ENCODE results near the gene TRAPPC12.

Gene TRAPPC12

GRCh38 chr2:3386448-3386958 is 7.0 kb downstream of the TRAPPC12 start:
- no peak overlapping the region for H3K27ac ChIP-seq (ENCODE audit: insufficient read depth in 1 of 2, low read depth in 1 of 2, low read length in 2 of 2, poor library complexity in 1 of 2, severe bottlenecking in 2 of 2)
- ChIA-PET CTCF (interaction anchor here (1.1 to 1.6 kb wide), 2 partner anchors 11 to 37 kb away, joined by 3 to 5 read pairs; no protein-coding TSS in a partner anchor), POLR2A (no interaction called here)
- DNase-seq = no peak
- peaks cover 0 to 12% (median 3%) of the 10 kb centered on the region in 5 experiments for H3K9me3 ChIP-seq (ENCODE audit: control extremely low read depth in 1 of 5, control insufficient read depth in 4 of 5, insufficient read depth in 2 of 5, low read depth in 1 of 5, low read length in 4 of 5)
- no peaks in the 10 kb centered on the region for H3K27me3 ChIP-seq (replicated peaks in 2 of 5; ENCODE audit: control insufficient read depth in 4 of 5, insufficient read depth in 5 of 5, low read length in 4 of 5)
- 100% methylated on average over 4 of the region's 10 CpGs for whole genome bisulfite sequencing (ENCODE audit: insufficient coverage)
- H3K4me1 ChIP-seq (ENCODE audit: control extremely low read depth in 1 of 4, control insufficient read depth in 4 of 4, insufficient read depth in 4 of 4, low read length in 3 of 4) = no peaks in the 10 kb centered on the region
- peaks cover 23 to 46% (median 36%) of the 10 kb centered on the region in 4 experiments for H3K36me3 ChIP-seq (ENCODE audit: control insufficient read depth in 4 of 4, insufficient read depth in 4 of 4, low read length in 3 of 4)
- no peak overlapping the region for H3K4me3 ChIP-seq (ENCODE audit: control insufficient read depth in 1 of 7, extremely low read depth in 1 of 7, insufficient read depth in 4 of 7, low read depth in 2 of 7, low read length in 6 of 7)

GRCh38 chr2:3387011-3387410 is 7.5 kb downstream of the TRAPPC12 start:
- ChIA-PET CTCF (interaction anchor here (1.1 to 1.6 kb wide), 2 partner anchors 10 to 37 kb away, joined by 3 to 5 read pairs; no protein-coding TSS in a partner anchor), POLR2A (no interaction called here)
- WGBS (ENCODE audit: insufficient coverage) = 100% methylated on average over 2 of the region's 5 CpGs
- Histone ChIP-seq H3K4me3 (ENCODE audit: control insufficient read depth in 1 of 7, extremely low read depth in 1 of 7, insufficient read depth in 4 of 7, low read depth in 2 of 7, low read length in 6 of 7) (no peak overlapping the region), H3K9me3 (ENCODE audit: control extremely low read depth in 1 of 5, control insufficient read depth in 4 of 5, insufficient read depth in 2 of 5, low read depth in 1 of 5, low read length in 4 of 5) (peaks cover 0 to 12% (median 3%) of the 10 kb centered on the region in 5 experiments), H3K36me3 (ENCODE audit: control insufficient read depth in 4 of 4, insufficient read depth in 4 of 4, low read length in 3 of 4) (peaks cover 27 to 50% (median 40%) of the 10 kb centered on the region in 4 experiments), H3K27me3 (replicated peaks in 2 of 5; ENCODE audit: control insufficient read depth in 4 of 5, insufficient read depth in 5 of 5, low read length in 4 of 5) (no peaks in the 10 kb centered on the region), H3K4me1 (ENCODE audit: control extremely low read depth in 1 of 4, control insufficient read depth in 4 of 4, insufficient read depth in 4 of 4, low read length in 3 of 4) (no peaks in the 10 kb centered on the region), H3K27ac (ENCODE audit: insufficient read depth in 1 of 2, low read depth in 1 of 2, low read length in 2 of 2, poor library complexity in 1 of 2, severe bottlenecking in 2 of 2) (no peak overlapping the region)
- DNase-seq = no peak

- 97% methylated on average over 87 of the region's 89 CpGs for WGBS (ENCODE audit: insufficient coverage)
- no peak overlapping the region for H3K4me3 ChIP-seq (ENCODE audit: control insufficient read depth in 1 of 7, extremely low read depth in 1 of 7, insufficient read depth in 4 of 7, low read depth in 2 of 7, low read length in 6 of 7)
- peaks cover 32 to 55% (median 46%) of the 10 kb centered on the region in 4 experiments for H3K36me3 ChIP-seq (ENCODE audit: control insufficient read depth in 4 of 4, insufficient read depth in 4 of 4, low read length in 3 of 4)
- peaks cover 0 to 15% (median 3%) of the 10 kb centered on the region in 5 experiments for H3K9me3 ChIP-seq (ENCODE audit: control extremely low read depth in 1 of 5, control insufficient read depth in 4 of 5, insufficient read depth in 2 of 5, low read depth in 1 of 5, low read length in 4 of 5)
- POLR2A ChIA-PET = no interaction called here
- CTCF ChIA-PET = interaction anchor here (1.1 kb wide), 1 partner anchor 10 kb away, joined by 3 read pairs; no protein-coding TSS in a partner anchor
- no peak overlapping the region for H3K27ac ChIP-seq (ENCODE audit: insufficient read depth in 1 of 2, low read depth in 1 of 2, low read length in 2 of 2, poor library complexity in 1 of 2, severe bottlenecking in 2 of 2)
- no peaks in the 10 kb centered on the region for H3K27me3 ChIP-seq (replicated peaks in 2 of 5; ENCODE audit: control insufficient read depth in 4 of 5, insufficient read depth in 5 of 5, low read length in 4 of 5)
- no peaks in the 10 kb centered on the region for H3K4me1 ChIP-seq (ENCODE audit: control extremely low read depth in 1 of 4, control insufficient read depth in 4 of 4, insufficient read depth in 4 of 4, low read length in 3 of 4)
- DNase-seq = no peak
These were observed 8.3 kb downstream of the TRAPPC12 start for GRCh38 chr2:3387644-3388411.

GRCh38 chr2:3388412-3388738 is 8.9 kb downstream of the TRAPPC12 start:
- POLR2A ChIA-PET = no interaction called here
- WGBS (ENCODE audit: insufficient coverage) = 91% methylated on average over 25 of the region's 31 CpGs
- CTCF ChIA-PET = interaction anchor here (0.9 kb wide), 1 partner anchor 9 kb away, joined by 3 read pairs; the partner anchor contains the start of gene TRAPPC12
- Histone ChIP-seq H3K27me3 (replicated peaks in 2 of 5; ENCODE audit: control insufficient read depth in 4 of 5, insufficient read depth in 5 of 5, low read length in 4 of 5) (no peaks in the 10 kb centered on the region), H3K36me3 (ENCODE audit: control insufficient read depth in 4 of 4, insufficient read depth in 4 of 4, low read length in 3 of 4) (peaks cover 35 to 59% (median 48%) of the 10 kb centered on the region in 4 experiments), H3K27ac (ENCODE audit: insufficient read depth in 1 of 2, low read depth in 1 of 2, low read length in 2 of 2, poor library complexity in 1 of 2, severe bottlenecking in 2 of 2) (no peak overlapping the region), H3K4me1 (ENCODE audit: control extremely low read depth in 1 of 4, control insufficient read depth in 4 of 4, insufficient read depth in 4 of 4, low read length in 3 of 4) (no peaks in the 10 kb centered on the region), H3K9me3 (ENCODE audit: control extremely low read depth in 1 of 5, control insufficient read depth in 4 of 5, insufficient read depth in 2 of 5, low read depth in 1 of 5, low read length in 4 of 5) (peaks cover 0 to 15% (median 4%) of the 10 kb centered on the region in 5 experiments), H3K4me3 (ENCODE audit: control insufficient read depth in 1 of 7, extremely low read depth in 1 of 7, insufficient read depth in 4 of 7, low read depth in 2 of 7, low read length in 6 of 7) (no peak overlapping the region)
- no peak for DNase-seq

- H3K4me1 ChIP-seq (ENCODE audit: control extremely low read depth in 1 of 4, control insufficient read depth in 4 of 4, insufficient read depth in 4 of 4, low read length in 3 of 4) = no peaks in the 10 kb centered on the region
- H3K9me3 ChIP-seq (ENCODE audit: control extremely low read depth in 1 of 5, control insufficient read depth in 4 of 5, insufficient read depth in 2 of 5, low read depth in 1 of 5, low read length in 4 of 5) = peaks cover 0 to 17% (median 7%) of the 10 kb centered on the region in 5 experiments
- POLR2A ChIA-PET = no interaction called here
- no peaks in the 10 kb centered on the region for H3K27me3 ChIP-seq (replicated peaks in 2 of 5; ENCODE audit: control insufficient read depth in 4 of 5, insufficient read depth in 5 of 5, low read length in 4 of 5)
- H3K4me3 ChIP-seq (ENCODE audit: control insufficient read depth in 1 of 7, extremely low read depth in 1 of 7, insufficient read depth in 4 of 7, low read depth in 2 of 7, low read length in 6 of 7) = no peak overlapping the region
- 97% methylated on average over 29 of the region's 29 CpGs for WGBS (ENCODE audit: insufficient coverage)
- CTCF ChIA-PET = interaction anchor here (0.9 kb wide), 1 partner anchor 10 kb away, joined by 3 read pairs; the partner anchor contains the start of gene TRAPPC12
- no peak overlapping the region for H3K27ac ChIP-seq (ENCODE audit: insufficient read depth in 1 of 2, low read depth in 1 of 2, low read length in 2 of 2, poor library complexity in 1 of 2, severe bottlenecking in 2 of 2)
- H3K36me3 ChIP-seq (ENCODE audit: control insufficient read depth in 4 of 4, insufficient read depth in 4 of 4, low read length in 3 of 4) = peaks cover 39 to 64% (median 54%) of the 10 kb centered on the region in 4 experiments
- DNase-seq = no peak
These were observed 9.7 kb downstream of the TRAPPC12 start for GRCh38 chr2:3389193-3389592.

- ChIA-PET CTCF (no interaction called here), POLR2A (no interaction called here)
- peaks cover 0 to 20% (median 10%) of the 10 kb centered on the region in 5 experiments for H3K9me3 ChIP-seq (ENCODE audit: control extremely low read depth in 1 of 5, control insufficient read depth in 4 of 5, insufficient read depth in 2 of 5, low read depth in 1 of 5, low read length in 4 of 5)
- no peaks in the 10 kb centered on the region for H3K4me1 ChIP-seq (ENCODE audit: control extremely low read depth in 1 of 4, control insufficient read depth in 4 of 4, insufficient read depth in 4 of 4, low read length in 3 of 4)
- DNase-seq = no peak
- H3K4me3 ChIP-seq (ENCODE audit: control insufficient read depth in 1 of 7, extremely low read depth in 1 of 7, insufficient read depth in 4 of 7, low read depth in 2 of 7, low read length in 6 of 7) = no peak overlapping the region
- WGBS (ENCODE audit: insufficient coverage) = 100% methylated on average over 4 of the region's 8 CpGs
- no peak overlapping the region for H3K27ac ChIP-seq (ENCODE audit: insufficient read depth in 1 of 2, low read depth in 1 of 2, low read length in 2 of 2, poor library complexity in 1 of 2, severe bottlenecking in 2 of 2)
- peaks cover 39 to 71% (median 58%) of the 10 kb centered on the region in 4 experiments for H3K36me3 ChIP-seq (ENCODE audit: control insufficient read depth in 4 of 4, insufficient read depth in 4 of 4, low read length in 3 of 4)
- H3K27me3 ChIP-seq (replicated peaks in 2 of 5; ENCODE audit: control insufficient read depth in 4 of 5, insufficient read depth in 5 of 5, low read length in 4 of 5) = no peaks in the 10 kb centered on the region
These were observed 10.5 kb downstream of the TRAPPC12 start for GRCh38 chr2:3390041-3390440.

GRCh38 chr2:3392216-3392615 is 12.7 kb downstream of the TRAPPC12 start:
- Histone ChIP-seq H3K27ac (ENCODE audit: insufficient read depth in 1 of 2, low read depth in 1 of 2, low read length in 2 of 2, poor library complexity in 1 of 2, severe bottlenecking in 2 of 2) (no peak overlapping the region), H3K27me3 (replicated peaks in 2 of 5; ENCODE audit: control insufficient read depth in 4 of 5, insufficient read depth in 5 of 5, low read length in 4 of 5) (no peaks in the 10 kb centered on the region), H3K36me3 (ENCODE audit: control insufficient read depth in 4 of 4, insufficient read depth in 4 of 4, low read length in 3 of 4) (peaks cover 39 to 80% (median 62%) of the 10 kb centered on the region in 4 experiments), H3K9me3 (ENCODE audit: control extremely low read depth in 1 of 5, control insufficient read depth in 4 of 5, insufficient read depth in 2 of 5, low read depth in 1 of 5, low read length in 4 of 5) (peaks cover 4 to 37% (median 20%) of the 10 kb centered on the region in 5 experiments), H3K4me3 (ENCODE audit: control insufficient read depth in 1 of 7, extremely low read depth in 1 of 7, insufficient read depth in 4 of 7, low read depth in 2 of 7, low read length in 6 of 7) (no peak overlapping the region), H3K4me1 (ENCODE audit: control extremely low read depth in 1 of 4, control insufficient read depth in 4 of 4, insufficient read depth in 4 of 4, low read length in 3 of 4) (no peaks in the 10 kb centered on the region)
- POLR2A ChIA-PET = no interaction called here
- DNase-seq = no peak
- WGBS (ENCODE audit: insufficient coverage) = 100% methylated on average over 2 of the region's 4 CpGs
- CTCF ChIA-PET = no interaction called here
